IMR-90 (cell line): ENCODE data around the gene PPP1R3F. TPM values are rescaled to one million over a fixed set of nuclear protein-coding genes. Genes with fewer than 3 reads are reported as not detected.

Source experiments
- ATAC-seq: fragments of 200-7000 bp; cut with Tn5 transposase; 2 replicates; pipeline ENCODE4 v1.9.1; 2020; ENCODE audit warnings: low read depth, mild to moderate bottlenecking, moderate library complexity
- BruUV-seq: library from RNA; stranded (reverse); fragments of 400-500 nt; replicated peaks from 2 replicates; lab custom pipeline; 2021; lab: Mats Ljungman, UMichigan
- CTCF ChIA-PET: fragments of 300-600 bp; formaldehyde crosslinking; extraction: SDS; loops from one replicate; lab custom pipeline; 2021; ENCODE audit warnings: antibody characterized with exemption; lab: Yijun Ruan, JAX
- POLR2A ChIA-PET: fragments of 300-600 bp; sonication (Branson Sonifier 250); formaldehyde crosslinking; loops from one replicate; lab custom pipeline; 2022; ENCODE audit warnings: antibody characterized with exemption; ENCODE audit not compliant: unreplicated experiment; lab: Charles Lee
- DNase-seq: peaks from one replicate; pipeline ENCODE4 v3.0.0; 2013
- H2AFZ ChIP-seq: replicated peaks from 2 replicates; pipeline ENCODE3; 2013; ENCODE audit warnings: low read length, mild to moderate bottlenecking; ENCODE audit not compliant: poor library complexity
- H2AK5ac ChIP-seq: 2 replicates; pipeline ENCODE4 v1.6.1; 2013; ENCODE audit warnings: low read depth, low read length, inconsistent platforms
- H2AK9ac ChIP-seq: replicated peaks from 2 replicates; pipeline ENCODE3; 2013; ENCODE audit warnings: mild to moderate bottlenecking, low read depth, low read length, moderate library complexity; ENCODE audit not compliant: poor library complexity
- H2BK120ac ChIP-seq: 2 replicates; pipeline ENCODE4 v1.6.1; 2013; ENCODE audit warnings: low read depth, low read length, inconsistent platforms
- H2BK15ac ChIP-seq: 3 replicates; pipeline ENCODE4 v1.6.1; 2013; ENCODE audit warnings: low read depth, low read length, inconsistent platforms
- H2BK20ac ChIP-seq: 2 replicates; pipeline ENCODE4 v1.6.1; 2013; ENCODE audit warnings: low read depth, mild to moderate bottlenecking, inconsistent platforms, low read length, moderate library complexity
- H2BK5ac ChIP-seq: 2 replicates; pipeline ENCODE4 v1.6.1; 2013; ENCODE audit warnings: mild to moderate bottlenecking, low read depth, low read length, inconsistent platforms; ENCODE audit not compliant: poor library complexity, severe bottlenecking
- H3K14ac ChIP-seq: replicated peaks from 2 replicates; pipeline ENCODE4 v1.6.1; 2013; ENCODE audit warnings: low read depth, low read length, inconsistent platforms
- H3K18ac ChIP-seq: 2 replicates; pipeline ENCODE4 v1.6.1; 2013; ENCODE audit warnings: low read depth, low read length, control low read depth
- H3K23ac ChIP-seq: 2 replicates; pipeline ENCODE4 v1.6.1; 2013; ENCODE audit warnings: low read depth, low read length, inconsistent platforms
- H3K27ac ChIP-seq: 2 replicates; pipeline ENCODE4 v1.5.1; 2013; ENCODE audit warnings: mild to moderate bottlenecking, control low read depth, low read length; ENCODE audit not compliant: insufficient read depth
- H3K27me3 ChIP-seq: 2 replicates; pipeline ENCODE4 v1.6.1; 2013; ENCODE audit warnings: low read length; ENCODE audit not compliant: control insufficient read depth, insufficient read depth
- H3K36me3 ChIP-seq: 2 replicates; pipeline ENCODE4 v1.6.1; 2013; ENCODE audit warnings: low read length, mixed read lengths; ENCODE audit not compliant: control insufficient read depth, insufficient read depth
- H3K4ac ChIP-seq: 2 replicates; pipeline ENCODE4 v1.6.1; 2013; ENCODE audit warnings: low read depth, low read length, inconsistent platforms
- H3K4me1 ChIP-seq: 2 replicates; pipeline ENCODE4 v1.6.1; 2013; ENCODE audit warnings: low read length, mixed read lengths; ENCODE audit not compliant: control insufficient read depth, insufficient read depth
- H3K4me2 ChIP-seq: 2 replicates; pipeline ENCODE4 v1.6.1; 2013; ENCODE audit warnings: low read depth, mild to moderate bottlenecking, control low read depth, low read length, moderate library complexity
- H3K4me3 ChIP-seq: 2 replicates; pipeline ENCODE4 v1.5.1; 2013; ENCODE audit warnings: low read depth, mild to moderate bottlenecking, control low read depth, low read length, moderate library complexity; ENCODE audit not compliant: insufficient read depth
- H3K56ac ChIP-seq: 2 replicates; pipeline ENCODE4 v1.6.1; 2013; ENCODE audit warnings: low read length, inconsistent platforms; ENCODE audit not compliant: insufficient read depth; ENCODE audit errors: extremely low read depth
- H3K79me1 ChIP-seq, 2 experiments: 2 replicates each; pipeline ENCODE4 v1.6.1; 2013; ENCODE audit warnings: low read length in 2 of 2, inconsistent platforms in 1 of 2, low read depth in 1 of 2
- H3K9ac ChIP-seq: 2 replicates; pipeline ENCODE4 v1.6.1; 2013; ENCODE audit warnings: low read depth, low read length, control low read depth
- H3K9me1 ChIP-seq: 2 replicates; pipeline ENCODE4 v1.6.1; 2013; ENCODE audit warnings: low read length, inconsistent platforms; ENCODE audit not compliant: insufficient read depth
- H3K9me3 ChIP-seq: 2 replicates; pipeline ENCODE4 v1.6.1; 2013; ENCODE audit warnings: low read length; ENCODE audit not compliant: control insufficient read depth, insufficient read depth
- H4K20me1 ChIP-seq: 2 replicates; pipeline ENCODE4 v1.6.1; 2013; ENCODE audit warnings: low read length, inconsistent platforms; ENCODE audit not compliant: insufficient read depth
- H4K5ac ChIP-seq: 2 replicates; pipeline ENCODE4 v1.6.1; 2013; ENCODE audit warnings: mild to moderate bottlenecking, low read depth, low read length, control low read depth
- H4K8ac ChIP-seq, 2 experiments: 2 replicates each; pipeline ENCODE4 v1.6.1; 2013; ENCODE audit warnings: low read depth in 2 of 2, low read length in 2 of 2, control low read depth in 1 of 2, inconsistent platforms in 1 of 2
- H4K91ac ChIP-seq: 2 replicates; pipeline ENCODE4 v1.6.1; 2013; ENCODE audit warnings: low read depth, low read length, inconsistent platforms; ENCODE audit not compliant: insufficient read depth
- BHLHE40 ChIP-seq: fragments of 150-350 bp; IDR thresholded peaks from 2 replicates; pipeline ENCODE4 v1.6.1; 2016; ENCODE audit warnings: mild to moderate bottlenecking, low read depth, low read length
- CEBPB ChIP-seq: IDR thresholded peaks from 2 replicates; pipeline ENCODE4 v1.6.1; 2012; ENCODE audit warnings: low read depth, low read length, improper control_type of control experiment
- CHD1 ChIP-seq: IDR thresholded peaks from 2 replicates; pipeline ENCODE4 v1.6.1; 2012; ENCODE audit warnings: low read depth, low read length, improper control_type of control experiment
- FOS ChIP-seq: fragments of 150-350 bp; IDR thresholded peaks from 2 replicates; pipeline ENCODE4 v1.6.1; 2016; ENCODE audit warnings: low read depth, low read length
- MAZ ChIP-seq: IDR thresholded peaks from 2 replicates; pipeline ENCODE4 v1.6.1; 2012; ENCODE audit warnings: low read depth, mild to moderate bottlenecking, low read length, improper control_type of control experiment, moderate library complexity, borderline replicate concordance
- MXI1 ChIP-seq: IDR thresholded peaks from 2 replicates; pipeline ENCODE4 v1.6.1; 2012; ENCODE audit warnings: low read depth, mild to moderate bottlenecking, low read length, moderate library complexity, borderline replicate concordance
- NFE2L2 ChIP-seq: fragments of 150-350 bp; IDR thresholded peaks from 2 replicates; pipeline ENCODE4 v1.6.1; 2016; ENCODE audit warnings: low read depth, mild to moderate bottlenecking, low read length
- RAD21 ChIP-seq: IDR thresholded peaks from 2 replicates; pipeline ENCODE4 v1.6.1; 2012; ENCODE audit warnings: low read length, improper control_type of control experiment
- RFX5 ChIP-seq: IDR thresholded peaks from 2 replicates; pipeline ENCODE4 v1.8.0; 2012; ENCODE audit warnings: low read depth, mild to moderate bottlenecking, low read length, moderate library complexity
- SMC3 ChIP-seq: fragments of 150-350 bp; IDR thresholded peaks from 2 replicates; pipeline ENCODE4 v1.6.1; 2016; ENCODE audit warnings: low read depth, mild to moderate bottlenecking, antibody characterized with exemption, low read length, moderate library complexity
- USF2 ChIP-seq: fragments of 150-350 bp; IDR thresholded peaks from 2 replicates; pipeline ENCODE4 v1.6.1; 2017; ENCODE audit warnings: mild to moderate bottlenecking, antibody characterized with exemption, low read length, low read depth
- WGBS, 2 experiments: methylation state at CpG; one replicate each; pipeline versions ENCODE4 v1.1.5 to v1.1.7; 2013; ENCODE audit warnings: missing lambda C conversion rate in 2 of 2; ENCODE audit not compliant: insufficient read length in 1 of 2; ENCODE audit errors: extremely low coverage in 2 of 2; 5-methylcytosine and 5-hydroxymethylcytosine counted together
- dilution Hi-C: fragments of 300-500 bp; cut with HindIII; formaldehyde crosslinking; loops from one replicate; pipeline ENCODE4 v1.14.3; 2018; ENCODE audit warnings: low sequenced_read_pairs; ENCODE audit not compliant: unreplicated experiment
- in situ Hi-C: fragments of 300-500 bp; cut with MboI; formaldehyde crosslinking; loops from 3 replicates; pipeline ENCODE4 v1.14.3; 2019; ENCODE audit warnings: low sequenced_read_pairs, inconsistent platforms, mixed read lengths
- intact Hi-C: fragments of 100-400 bp; cut with micrococcal nuclease; formaldehyde crosslinking; loops from 2 replicates; pipeline ENCODE4 v1.10.0; 2022
- polyA plus RNA-seq, 3 experiments: library from polyadenylated mRNA; depleted of rRNA; stranded (reverse); fragments of >200 nt; gene quantifications; 2 replicates each; pipeline ENCODE4 v1.2.3, GENCODE V29; 2012; ENCODE audit warnings: low replicate concordance in 1 of 3
- total RNA-seq: library from RNA; depleted of rRNA; stranded (reverse); fragments of >200 nt; gene quantifications from 2 replicates; pipeline ENCODE4 v1.2.3, GENCODE V29; 2012
- TF ChIP-seq, protein P1 (sequence below): fragments of 150-350 bp; IDR thresholded peaks from 2 replicates; pipeline ENCODE4 v1.6.1; 2016; ENCODE audit warnings: low read depth, mild to moderate bottlenecking, low read length, moderate library complexity, borderline replicate concordance

Gene PPP1R3F
- total and polyA plus RNA-seq, 2 of the 4 experiments (the other 2 are of a cell fraction) = 0.72 to 1.7 TPM

- no peak overlapping the region for H2BK20ac ChIP-seq
- no TSS peak for BruUV-seq
- no peak overlapping the region for H3K56ac ChIP-seq
- H3K18ac ChIP-seq = no peak overlapping the region
- no peak overlapping the region for H2BK15ac ChIP-seq
- no peak overlapping the region for H3K23ac ChIP-seq
- no peak overlapping the region for H2BK5ac ChIP-seq
- H2BK120ac ChIP-seq = no peak overlapping the region
- H3K4me3 ChIP-seq = no peak overlapping the region
- no peak overlapping the region for H2AFZ ChIP-seq
- ChIA-PET CTCF (no interaction called here), POLR2A (no interaction called here)
- in situ Hi-C loops (no loop called here), dilution Hi-C loops (no loop called here), intact Hi-C loops (no loop called here)
- TF ChIP-seq MXI1 (no peak), USF2 (no peak), CEBPB (no peak), NFE2L2 (no peak), BHLHE40 (no peak), RAD21 (no peak), MAZ (no peak), SMC3 (no peak), CHD1 (no peak), RFX5 (no peak), FOS (no peak)
- TF ChIP-seq, protein P1, sequence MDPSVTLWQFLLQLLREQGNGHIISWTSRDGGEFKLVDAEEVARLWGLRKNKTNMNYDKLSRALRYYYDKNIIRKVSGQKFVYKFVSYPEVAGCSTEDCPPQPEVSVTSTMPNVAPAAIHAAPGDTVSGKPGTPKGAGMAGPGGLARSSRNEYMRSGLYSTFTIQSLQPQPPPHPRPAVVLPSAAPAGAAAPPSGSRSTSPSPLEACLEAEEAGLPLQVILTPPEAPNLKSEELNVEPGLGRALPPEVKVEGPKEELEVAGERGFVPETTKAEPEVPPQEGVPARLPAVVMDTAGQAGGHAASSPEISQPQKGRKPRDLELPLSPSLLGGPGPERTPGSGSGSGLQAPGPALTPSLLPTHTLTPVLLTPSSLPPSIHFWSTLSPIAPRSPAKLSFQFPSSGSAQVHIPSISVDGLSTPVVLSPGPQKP = no peak
- H3K36me3 ChIP-seq = peaks cover 11% of the 10 kb centered on the region; the same call in 1 of the 2 replicates
- no peaks in the 10 kb centered on the region for H4K20me1 ChIP-seq
- no peak overlapping the region for H4K5ac ChIP-seq
- no peaks in the 10 kb centered on the region for H3K4me1 ChIP-seq
- no peak overlapping the region for H3K4me2 ChIP-seq
- no peak for ATAC-seq
- H3K79me1 ChIP-seq = no peaks in the 10 kb centered on the region
- H3K9ac ChIP-seq = no peak overlapping the region
- WGBS, 2 experiments = 67% methylated on average over 5 of the region's 11 CpGs; no CpG with 5 or more reads in 1 of the 2 experiments
- no peak overlapping the region for H4K91ac ChIP-seq
- H2AK5ac ChIP-seq = no peak overlapping the region
- H4K8ac ChIP-seq = no peak overlapping the region
- H3K27me3 ChIP-seq = no peaks in the 10 kb centered on the region; the same call in 1 of the 2 replicates
- H3K4ac ChIP-seq = no peak overlapping the region
- H2AK9ac ChIP-seq = no peak overlapping the region
- no peaks in the 10 kb centered on the region for H3K9me1 ChIP-seq
- no peak overlapping the region for H3K27ac ChIP-seq
- no peaks in the 10 kb centered on the region for H3K9me3 ChIP-seq
- H3K14ac ChIP-seq = no peak overlapping the region
- DNase-seq = no peak
Observed at GRCh38 chrX:49247346-49247745, 22.2 kb upstream of the PPP1R3F start.
